Right lobe of liver (tissue), 4 donors: ENCODE data around the gene NRCAM.

Experiments
- CTCF ChIP-seq, 4 donors: fragments of 200-600 bp in 3 of 4; fragments of 450-650 bp in 1 of 4; IDR thresholded peaks; one replicate each; pipeline versions ENCODE4 v1.5.1 to v1.8.0; 2016 to 2022; ENCODE audit warnings: antibody characterized with exemption in 4 of 4, mild to moderate bottlenecking in 2 of 4
- POLR2A ChIP-seq: fragments of 450-650 bp; IDR thresholded peaks from one replicate; pipeline ENCODE4 v1.6.1; 2017; ENCODE audit warnings: antibody characterized with exemption, mild to moderate bottlenecking
- donor health status: DM: no; HTN: no; CAD: no.
- donor health status: DM: no; HTN: no; CAD: no.
- donor health status: DM: no; HTN: yes; CAD: no.

GRCh38 chr7:108124820-108125219, 331.4 kb downstream of the NRCAM start:
- no peak for TF ChIP-seq CTCF (IDR thresholded peaks at IDR 0.05)
- no peak for TF ChIP-seq POLR2A
